Measurements from ENCODE around the gene RAD17.
"Not testable (repeated sequence)": the region's sequence is repeated elsewhere in the genome, so short reads cannot be mapped to it uniquely, and the experiment has no call there.

The RAD17 gene, protein sequence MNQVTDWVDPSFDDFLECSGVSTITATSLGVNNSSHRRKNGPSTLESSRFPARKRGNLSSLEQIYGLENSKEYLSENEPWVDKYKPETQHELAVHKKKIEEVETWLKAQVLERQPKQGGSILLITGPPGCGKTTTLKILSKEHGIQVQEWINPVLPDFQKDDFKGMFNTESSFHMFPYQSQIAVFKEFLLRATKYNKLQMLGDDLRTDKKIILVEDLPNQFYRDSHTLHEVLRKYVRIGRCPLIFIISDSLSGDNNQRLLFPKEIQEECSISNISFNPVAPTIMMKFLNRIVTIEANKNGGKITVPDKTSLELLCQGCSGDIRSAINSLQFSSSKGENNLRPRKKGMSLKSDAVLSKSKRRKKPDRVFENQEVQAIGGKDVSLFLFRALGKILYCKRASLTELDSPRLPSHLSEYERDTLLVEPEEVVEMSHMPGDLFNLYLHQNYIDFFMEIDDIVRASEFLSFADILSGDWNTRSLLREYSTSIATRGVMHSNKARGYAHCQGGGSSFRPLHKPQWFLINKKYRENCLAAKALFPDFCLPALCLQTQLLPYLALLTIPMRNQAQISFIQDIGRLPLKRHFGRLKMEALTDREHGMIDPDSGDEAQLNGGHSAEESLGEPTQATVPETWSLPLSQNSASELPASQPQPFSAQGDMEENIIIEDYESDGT

GRCh38 chr5:69369340-69370121 is at the start of gene RAD17, which contains the start of the genes AK6 and TAF9:
TSS of gene RAD17 (plus strand) at chr5:69369818. CDS start at chr5:69372209, 2,391 bp downstream.
TSS of gene AK6 (minus strand) at chr5:69369520. CDS start at chr5:69369490, 30 bp downstream.
TSS of gene TAF9 (minus strand) at chr5:69369520. CDS start at chr5:69365737, 3,783 bp downstream.
- peak; percentile 74 to 84 for DNase-seq (ENCODE audit: low read depth in 2 of 2)

GRCh38 chr5:69326365-69326764 is 43.3 kb upstream of the RAD17 start:
- no peak for DNase-seq (ENCODE audit: low read depth in 2 of 2)

DNA sequence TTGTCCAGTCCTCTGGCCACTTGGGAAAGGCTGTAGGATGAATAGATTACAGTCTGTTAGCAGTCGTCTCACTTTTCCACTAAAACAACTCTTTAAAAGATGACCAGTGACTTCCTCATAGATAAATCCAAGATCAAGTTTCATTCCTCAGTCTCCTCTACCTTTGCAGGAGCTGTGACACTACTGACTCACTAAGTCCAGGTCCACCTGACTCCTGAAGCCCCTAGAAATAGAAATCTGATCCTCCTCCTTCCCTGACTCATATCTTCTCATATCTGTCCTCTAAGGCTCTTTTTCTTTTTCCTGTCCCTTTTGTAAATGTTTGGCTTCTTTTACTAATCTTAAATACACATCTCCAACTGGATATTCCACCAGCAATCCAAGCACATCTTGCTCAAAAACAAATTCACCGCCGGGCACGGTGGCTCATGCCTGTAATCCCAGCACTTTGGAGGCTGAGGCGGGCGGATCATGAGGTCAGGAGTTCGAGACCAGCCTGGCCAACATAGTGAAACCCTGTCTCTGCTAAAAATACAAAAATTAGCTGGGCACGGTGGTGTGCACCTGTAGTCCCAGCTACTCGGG is 39.6 kb upstream of the RAD17 start:
- DNase-seq (ENCODE audit: low read depth in 2 of 2) = no peak

- no peak for DNase-seq (ENCODE audit: low read depth in 2 of 2)
These were observed 37.8 kb upstream of the RAD17 start for GRCh38 chr5:69331528-69332445.

DNA sequence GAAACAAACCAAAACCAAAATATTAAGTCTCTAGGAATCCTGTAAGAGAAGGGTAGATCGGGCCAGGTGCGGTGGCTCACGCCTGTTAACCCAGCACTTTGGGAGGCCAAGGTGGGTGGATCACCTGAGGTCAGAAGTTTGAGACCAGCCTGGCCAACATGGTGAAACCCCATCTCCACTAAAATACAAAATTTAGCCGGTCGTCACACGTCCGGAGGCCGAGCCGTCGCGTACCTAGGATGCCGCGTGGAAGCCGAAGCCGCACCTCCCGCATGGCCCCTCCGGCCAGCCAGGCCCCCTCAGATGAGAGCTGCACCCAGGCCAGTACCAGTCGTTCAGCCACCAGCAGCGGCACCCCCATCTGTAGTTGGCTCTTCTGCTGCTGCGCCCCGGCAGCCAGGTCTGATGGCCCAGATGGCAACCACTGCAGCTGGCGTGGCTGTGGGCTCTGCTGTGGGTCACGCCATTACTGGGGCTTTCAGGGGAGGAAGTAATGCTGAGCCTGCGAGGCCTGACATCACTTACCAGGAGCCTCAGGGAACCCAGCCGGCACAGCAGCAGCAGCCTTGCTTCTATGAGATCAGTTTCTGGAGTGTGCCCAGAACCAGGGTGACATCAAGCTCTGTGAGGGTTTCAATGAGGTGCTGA is 35.8 kb upstream of the RAD17 start:
- not testable (repeated sequence) for DNase-seq (ENCODE audit: low read depth in 2 of 2)

- DNase-seq (ENCODE audit: low read depth in 2 of 2) = peak; percentile 35 to 55
These were observed 34.8 kb upstream of the RAD17 start for GRCh38 chr5:69334793-69335268.

DNA sequence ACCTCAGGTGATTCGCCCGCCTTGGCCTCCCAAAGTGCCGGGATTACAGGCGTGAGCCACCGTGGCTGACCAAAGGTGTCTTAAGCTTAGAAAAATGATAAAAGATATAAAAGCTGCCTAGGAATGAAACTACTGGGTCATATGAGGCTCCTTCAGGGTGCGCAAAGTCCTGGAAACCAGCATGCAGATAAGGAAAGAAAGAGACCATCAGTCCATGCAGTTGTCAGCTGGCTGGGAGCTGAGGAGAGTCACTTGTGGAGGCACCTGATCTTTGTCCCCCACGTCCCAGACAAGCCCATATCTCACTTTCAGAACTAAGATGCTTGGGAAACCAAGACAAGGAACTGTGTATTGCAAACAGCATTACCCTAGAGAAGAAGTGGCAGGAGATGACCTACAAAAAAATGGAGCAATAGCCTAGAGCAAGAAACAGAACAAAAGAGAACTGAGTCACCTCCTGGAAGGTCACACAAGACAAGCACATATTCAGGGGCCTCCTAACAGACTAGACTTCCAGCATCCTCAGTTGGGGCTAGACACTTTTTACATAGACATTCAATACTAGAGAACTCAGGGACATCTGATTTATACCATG is 34.2 kb upstream of the RAD17 start:
- DNase-seq (ENCODE audit: low read depth in 2 of 2) = no peak

GRCh38 chr5:69341520-69342161 is 28.0 kb upstream of the RAD17 start:
- DNase-seq (ENCODE audit: low read depth in 2 of 2) = no peak

- no peak for DNase-seq (ENCODE audit: low read depth in 2 of 2)
These were observed 26.5 kb upstream of the RAD17 start for GRCh38 chr5:69343083-69343482.

- DNase-seq (ENCODE audit: low read depth in 2 of 2) = no peak
These were observed 19.0 kb upstream of the RAD17 start for GRCh38 chr5:69350664-69351063.

DNA sequence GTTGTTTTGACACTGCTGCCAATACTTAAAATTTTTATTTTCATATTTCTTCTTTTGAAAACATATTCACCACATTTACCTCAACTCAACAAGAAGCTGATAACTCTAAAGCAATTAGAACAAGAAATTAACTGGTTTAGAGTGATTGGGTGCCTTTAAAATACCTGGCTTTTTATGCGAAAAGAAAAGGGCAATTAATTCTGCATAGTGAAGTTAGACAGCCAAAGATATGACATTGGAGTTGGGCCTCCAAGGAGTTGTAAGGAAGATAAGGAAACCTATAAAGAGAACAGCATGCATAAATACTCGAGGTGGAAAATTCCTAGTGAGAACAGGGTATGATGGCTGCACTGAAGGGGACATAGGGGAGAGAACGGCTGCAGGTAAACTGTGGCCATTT is 9.9 kb upstream of the RAD17 start:
- no peak for DNase-seq (ENCODE audit: low read depth in 2 of 2)

GRCh38 chr5:69360442-69360841 is 9.2 kb upstream of the RAD17 start:
- no peak for DNase-seq (ENCODE audit: low read depth in 2 of 2)

DNA sequence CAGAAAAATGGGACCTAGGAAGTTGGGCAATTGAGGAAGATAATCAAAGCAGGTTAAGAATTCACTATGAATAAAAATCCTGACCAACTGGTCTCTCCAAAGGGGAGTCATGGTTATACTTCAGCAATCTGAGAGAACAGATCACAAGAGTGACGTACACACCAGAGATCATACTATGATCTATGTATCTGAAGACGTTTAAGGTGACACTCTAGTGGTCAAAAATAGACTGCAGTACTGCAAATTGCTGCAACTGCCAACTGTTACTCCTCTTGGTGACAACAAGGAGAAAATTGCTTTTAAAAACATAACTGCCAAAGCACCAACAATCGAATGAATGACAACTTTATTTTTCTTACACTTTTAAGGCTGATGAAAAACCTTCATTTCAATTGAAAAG is 5.2 kb upstream of the RAD17 start:
- DNase-seq (ENCODE audit: low read depth in 2 of 2) = no peak

DNA sequence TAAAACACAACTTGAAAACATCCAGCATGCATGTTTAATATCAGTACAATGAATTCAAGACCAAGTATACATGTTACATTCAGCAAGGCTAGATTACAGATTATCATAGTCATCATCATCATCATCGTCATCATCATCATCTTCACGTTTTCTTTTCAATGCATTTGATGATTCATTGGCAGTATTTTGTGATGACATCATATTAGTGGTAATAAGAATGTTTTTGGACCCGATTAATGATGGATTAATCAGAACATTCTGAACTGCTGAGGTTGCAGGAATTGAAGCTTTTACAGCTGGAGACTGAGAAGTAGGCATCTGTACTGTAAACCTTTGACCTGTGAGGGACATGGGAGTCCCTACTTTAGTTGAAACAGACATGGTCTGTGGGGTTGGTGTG is 4.8 kb upstream of the RAD17 start:
- no peak for DNase-seq (ENCODE audit: low read depth in 2 of 2)

- DNase-seq (ENCODE audit: low read depth in 2 of 2) = no peak
These were observed 1.8 kb upstream of the RAD17 start for GRCh38 chr5:69367697-69368279.

GRCh38 chr5:69368458-69369339 is 919 bp upstream of the RAD17 start:
- DNase-seq (ENCODE audit: low read depth in 2 of 2) = no peak

DNA sequence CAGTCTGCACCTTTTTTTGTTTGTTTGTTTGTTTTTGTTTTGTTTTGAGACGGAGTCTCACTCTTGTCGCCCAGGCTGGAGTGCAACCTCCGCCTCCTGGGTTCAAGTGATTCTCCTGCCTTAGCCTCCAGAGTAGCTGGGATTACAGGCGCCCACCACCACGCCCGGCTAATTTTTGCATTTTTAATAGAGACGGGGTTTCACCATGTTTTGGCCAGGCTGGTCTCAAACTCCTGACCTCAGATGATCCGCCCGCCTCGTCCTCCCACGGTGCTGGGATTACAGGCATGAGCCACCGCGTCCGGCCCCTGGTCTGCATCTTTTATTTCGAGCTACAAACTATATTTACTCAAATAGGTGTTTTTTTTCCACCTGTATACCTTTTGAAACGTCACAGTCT is 717 bp downstream of the RAD17 start:
- DNase-seq (ENCODE audit: low read depth in 2 of 2) = not testable (repeated sequence)

DNA sequence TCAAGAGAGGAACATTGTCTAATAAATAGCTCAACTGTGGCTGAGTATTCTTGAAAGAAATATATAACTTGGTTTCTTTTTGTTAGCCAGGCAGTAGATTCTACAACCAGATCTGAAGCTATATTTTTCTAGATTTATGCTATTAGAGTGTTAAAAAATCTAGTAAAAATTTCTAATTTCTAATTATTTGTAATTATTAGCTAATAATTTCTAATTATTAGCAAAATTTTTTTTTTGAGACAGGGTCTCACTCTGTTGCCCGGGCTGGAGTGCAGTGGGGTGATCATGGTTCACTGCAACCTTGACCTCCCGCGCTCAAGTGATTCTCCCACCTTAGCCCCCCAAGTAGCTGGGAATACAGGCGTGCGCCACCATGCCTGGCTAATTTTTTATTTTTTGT is 2.8 kb downstream of the RAD17 start:
- no peak for DNase-seq (ENCODE audit: low read depth in 2 of 2)

All from stimulated activated CD8-positive, alpha-beta memory T cell treated with anti-CD3 and anti-CD28 coated beads, Interleukin-2, amount 100 ng/mL, for 1 hour (primary cell).